K562 (cell line): Measurements from ENCODE around the gene GNAT2. TPM values are rescaled to one million over a fixed set of nuclear protein-coding genes. Genes with fewer than 3 reads are reported as not detected.

Experiments used
- CCAR2 ChIP-seq: fragments of 200-400 bp; formaldehyde crosslinking; IDR thresholded peaks from 2 replicates; pipeline ENCODE4 v1.6.1; 2017; ENCODE audit warnings: mild to moderate bottlenecking, low read depth, low read length
- JUND ChIP-seq, 2 experiments: IDR thresholded peaks; 2 replicates in 1 of 2; 3 replicates in 1 of 2; pipeline ENCODE4 v1.6.1; 2011; ENCODE audit warnings: borderline replicate concordance in 2 of 2, low read depth in 2 of 2, low read length in 2 of 2, improper control_type of control experiment in 1 of 2, missing biosample characterization in 1 of 2, missing genetic modification characterization in 1 of 2, missing genetic modification reagents in 1 of 2
- RNF2 ChIP-seq: sonication (generic); IDR thresholded peaks from 2 replicates; pipeline ENCODE4 v1.6.1; 2016
- ZBTB7A ChIP-seq: IDR thresholded peaks from 2 replicates; pipeline ENCODE4 v1.6.1; 2011; ENCODE audit warnings: low read depth, mild to moderate bottlenecking, low read length, moderate library complexity, borderline replicate concordance; ENCODE audit not compliant: control insufficient read depth
- polyA plus RNA-seq, 8 experiments: library from polyadenylated mRNA; depleted of rRNA in 4 of 8; stranded (reverse) in 5 of 8; unstranded in 3 of 8; fragments of >200 nt; fragmentation: Nextera tagmentation in 2 of 8; fragmentation: Illumina TruSeq in 1 of 8; extraction: Ambion mirVana in 2 of 8; extraction: Trizol in 1 of 8; gene quantifications; 2 replicates each; pipeline versions ENCODE4 v1.2.1 to v1.2.3, GENCODE V29; 2011 to 2014; ENCODE audit warnings: inconsistent platforms in 1 of 8, missing spikeins in 1 of 8
- total RNA-seq, 7 experiments: library from RNA; depleted of rRNA in 6 of 7; stranded (reverse); fragments of >200 nt in 6 of 7; fragmentation: Illumina TruSeq in 2 of 7; extraction: Trizol in 2 of 7; gene quantifications; 2 replicates each; pipeline versions ENCODE4 v1.2.1 to v1.2.3, GENCODE V29; 2011 to 2021; ENCODE audit warnings: low replicate concordance in 1 of 7
- TF ChIP-seq, protein P1 (sequence below), 2 experiments: fragments of 450-650 bp in 1 of 2; sonication (generic) in 1 of 2; formaldehyde crosslinking in 1 of 2; IDR thresholded peaks; 2 replicates each; pipeline versions ENCODE4 v1.7.1 to v1.9.0; 2016 to 2022; ENCODE audit warnings: inconsistent platforms in 1 of 2, mild to moderate bottlenecking in 1 of 2, missing genetic modification reagents in 1 of 2
- TF ChIP-seq, protein P2 (sequence below), 2 experiments: IDR thresholded peaks; 2 replicates each; pipeline ENCODE4 v1.6.1; 2012; ENCODE audit warnings: improper control_type of control experiment in 2 of 2, low read depth in 2 of 2, low read length in 2 of 2, borderline replicate concordance in 1 of 2
- TF ChIP-seq, protein P3 (sequence below): IDR thresholded peaks from 2 replicates; pipeline ENCODE4 v1.6.1; 2014; ENCODE audit warnings: antibody characterized with exemption
- TF ChIP-seq, protein P4 (sequence below): fragments of 150-350 bp; IDR thresholded peaks from 2 replicates; pipeline ENCODE4 v1.6.1; 2014; ENCODE audit warnings: low read depth, mild to moderate bottlenecking, low read length, borderline replicate concordance

The GNAT2 gene
- total and polyA plus RNA-seq, 9 of the 15 experiments (the other 6 are each of a cell fraction or from before 2014, with no cell fraction given) = 0.06 to 0.52 (median 0.24) TPM; not detected in 1

DNA sequence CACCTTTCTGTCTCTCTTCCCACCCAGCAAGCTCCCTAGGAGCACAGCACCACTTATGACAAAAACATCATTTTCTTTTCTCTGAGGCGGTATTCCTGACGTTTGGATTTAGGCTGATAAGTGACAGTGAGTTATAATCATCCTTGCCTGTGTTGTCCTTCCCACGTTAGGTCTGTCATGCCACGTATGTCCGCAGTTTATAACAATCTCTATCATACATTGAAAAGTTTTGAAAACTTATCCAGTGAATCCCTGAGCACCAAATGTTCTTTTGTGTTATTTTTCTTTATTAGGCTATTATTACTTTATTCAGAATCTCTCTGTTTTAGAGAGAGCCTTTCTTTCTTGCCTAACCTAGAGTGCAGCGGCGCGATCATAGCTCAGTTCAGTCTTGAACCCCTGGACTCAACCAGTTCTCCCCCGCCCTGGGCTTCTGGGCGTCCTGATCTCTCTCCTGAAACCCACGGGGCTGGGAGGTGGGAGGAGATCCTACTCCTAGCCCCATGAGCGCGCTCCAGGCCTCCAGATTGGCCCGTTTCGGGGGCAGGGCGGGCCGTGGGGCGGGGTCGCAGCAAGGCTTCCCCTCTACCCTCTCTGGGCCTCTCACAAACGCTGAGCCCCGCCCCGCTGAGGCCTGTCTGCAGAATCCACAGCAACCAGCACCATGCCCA lies 48.2 kb upstream of the GNAT2 start, which contains the start of gene GSTM2 (continued):
- TF ChIP-seq, protein P1, sequence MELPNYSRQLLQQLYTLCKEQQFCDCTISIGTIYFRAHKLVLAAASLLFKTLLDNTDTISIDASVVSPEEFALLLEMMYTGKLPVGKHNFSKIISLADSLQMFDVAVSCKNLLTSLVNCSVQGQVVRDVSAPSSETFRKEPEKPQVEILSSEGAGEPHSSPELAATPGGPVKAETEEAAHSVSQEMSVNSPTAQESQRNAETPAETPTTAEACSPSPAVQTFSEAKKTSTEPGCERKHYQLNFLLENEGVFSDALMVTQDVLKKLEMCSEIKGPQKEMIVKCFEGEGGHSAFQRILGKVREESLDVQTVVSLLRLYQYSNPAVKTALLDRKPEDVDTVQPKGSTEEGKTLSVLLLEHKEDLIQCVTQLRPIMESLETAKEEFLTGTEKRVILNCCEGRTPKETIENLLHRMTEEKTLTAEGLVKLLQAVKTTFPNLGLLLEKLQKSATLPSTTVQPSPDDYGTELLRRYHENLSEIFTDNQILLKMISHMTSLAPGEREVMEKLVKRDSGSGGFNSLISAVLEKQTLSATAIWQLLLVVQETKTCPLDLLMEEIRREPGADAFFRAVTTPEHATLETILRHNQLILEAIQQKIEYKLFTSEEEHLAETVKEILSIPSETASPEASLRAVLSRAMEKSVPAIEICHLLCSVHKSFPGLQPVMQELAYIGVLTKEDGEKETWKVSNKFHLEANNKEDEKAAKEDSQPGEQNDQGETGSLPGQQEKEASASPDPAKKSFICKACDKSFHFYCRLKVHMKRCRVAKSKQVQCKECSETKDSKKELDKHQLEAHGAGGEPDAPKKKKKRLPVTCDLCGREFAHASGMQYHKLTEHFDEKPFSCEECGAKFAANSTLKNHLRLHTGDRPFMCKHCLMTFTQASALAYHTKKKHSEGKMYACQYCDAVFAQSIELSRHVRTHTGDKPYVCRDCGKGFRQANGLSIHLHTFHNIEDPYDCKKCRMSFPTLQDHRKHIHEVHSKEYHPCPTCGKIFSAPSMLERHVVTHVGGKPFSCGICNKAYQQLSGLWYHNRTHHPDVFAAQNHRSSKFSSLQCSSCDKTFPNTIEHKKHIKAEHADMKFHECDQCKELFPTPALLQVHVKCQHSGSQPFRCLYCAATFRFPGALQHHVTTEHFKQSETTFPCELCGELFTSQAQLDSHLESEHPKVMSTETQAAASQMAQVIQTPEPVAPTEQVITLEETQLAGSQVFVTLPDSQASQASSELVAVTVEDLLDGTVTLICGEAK (IDR thresholded peaks at IDR 0.05) = peak; percentile 48; the same call in 1 of the 2 replicates
- TF ChIP-seq, protein P1 (CRISPR knock-in tag; IDR thresholded peaks at IDR 0.05) = no peak
- TF ChIP-seq RNF2 (no peak), ZBTB7A (peak; percentile 84), JUND (IDR thresholded peaks at IDR 0.05; ENCODE audit: borderline replicate concordance, low read depth, low read length) (peak; percentile 3; the same call in 1 of the 2 replicates), JUND (tag; IDR thresholded peaks at IDR 0.05; ENCODE audit: borderline replicate concordance, low read depth, low read length) (no peak; the same call in 2 of the 3 replicates), CCAR2 (no peak)
- TF ChIP-seq, protein P2, sequence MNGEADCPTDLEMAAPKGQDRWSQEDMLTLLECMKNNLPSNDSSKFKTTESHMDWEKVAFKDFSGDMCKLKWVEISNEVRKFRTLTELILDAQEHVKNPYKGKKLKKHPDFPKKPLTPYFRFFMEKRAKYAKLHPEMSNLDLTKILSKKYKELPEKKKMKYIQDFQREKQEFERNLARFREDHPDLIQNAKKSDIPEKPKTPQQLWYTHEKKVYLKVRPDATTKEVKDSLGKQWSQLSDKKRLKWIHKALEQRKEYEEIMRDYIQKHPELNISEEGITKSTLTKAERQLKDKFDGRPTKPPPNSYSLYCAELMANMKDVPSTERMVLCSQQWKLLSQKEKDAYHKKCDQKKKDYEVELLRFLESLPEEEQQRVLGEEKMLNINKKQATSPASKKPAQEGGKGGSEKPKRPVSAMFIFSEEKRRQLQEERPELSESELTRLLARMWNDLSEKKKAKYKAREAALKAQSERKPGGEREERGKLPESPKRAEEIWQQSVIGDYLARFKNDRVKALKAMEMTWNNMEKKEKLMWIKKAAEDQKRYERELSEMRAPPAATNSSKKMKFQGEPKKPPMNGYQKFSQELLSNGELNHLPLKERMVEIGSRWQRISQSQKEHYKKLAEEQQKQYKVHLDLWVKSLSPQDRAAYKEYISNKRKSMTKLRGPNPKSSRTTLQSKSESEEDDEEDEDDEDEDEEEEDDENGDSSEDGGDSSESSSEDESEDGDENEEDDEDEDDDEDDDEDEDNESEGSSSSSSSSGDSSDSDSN (IDR thresholded peaks at IDR 0.05; ENCODE audit: borderline replicate concordance in 1 of 2, low read depth in 2 of 2, low read length in 2 of 2) = 0 out of 4 replicates have a peak, but pooled peaks of 1 of the 2 experiments have one; percentile 56
- TF ChIP-seq, protein P3, sequence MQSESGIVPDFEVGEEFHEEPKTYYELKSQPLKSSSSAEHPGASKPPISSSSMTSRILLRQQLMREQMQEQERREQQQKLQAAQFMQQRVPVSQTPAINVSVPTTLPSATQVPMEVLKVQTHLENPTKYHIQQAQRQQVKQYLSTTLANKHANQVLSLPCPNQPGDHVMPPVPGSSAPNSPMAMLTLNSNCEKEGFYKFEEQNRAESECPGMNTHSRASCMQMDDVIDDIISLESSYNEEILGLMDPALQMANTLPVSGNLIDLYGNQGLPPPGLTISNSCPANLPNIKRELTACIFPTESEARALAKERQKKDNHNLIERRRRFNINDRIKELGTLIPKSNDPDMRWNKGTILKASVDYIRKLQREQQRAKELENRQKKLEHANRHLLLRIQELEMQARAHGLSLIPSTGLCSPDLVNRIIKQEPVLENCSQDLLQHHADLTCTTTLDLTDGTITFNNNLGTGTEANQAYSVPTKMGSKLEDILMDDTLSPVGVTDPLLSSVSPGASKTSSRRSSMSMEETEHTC = no peak
- TF ChIP-seq, protein P4, sequence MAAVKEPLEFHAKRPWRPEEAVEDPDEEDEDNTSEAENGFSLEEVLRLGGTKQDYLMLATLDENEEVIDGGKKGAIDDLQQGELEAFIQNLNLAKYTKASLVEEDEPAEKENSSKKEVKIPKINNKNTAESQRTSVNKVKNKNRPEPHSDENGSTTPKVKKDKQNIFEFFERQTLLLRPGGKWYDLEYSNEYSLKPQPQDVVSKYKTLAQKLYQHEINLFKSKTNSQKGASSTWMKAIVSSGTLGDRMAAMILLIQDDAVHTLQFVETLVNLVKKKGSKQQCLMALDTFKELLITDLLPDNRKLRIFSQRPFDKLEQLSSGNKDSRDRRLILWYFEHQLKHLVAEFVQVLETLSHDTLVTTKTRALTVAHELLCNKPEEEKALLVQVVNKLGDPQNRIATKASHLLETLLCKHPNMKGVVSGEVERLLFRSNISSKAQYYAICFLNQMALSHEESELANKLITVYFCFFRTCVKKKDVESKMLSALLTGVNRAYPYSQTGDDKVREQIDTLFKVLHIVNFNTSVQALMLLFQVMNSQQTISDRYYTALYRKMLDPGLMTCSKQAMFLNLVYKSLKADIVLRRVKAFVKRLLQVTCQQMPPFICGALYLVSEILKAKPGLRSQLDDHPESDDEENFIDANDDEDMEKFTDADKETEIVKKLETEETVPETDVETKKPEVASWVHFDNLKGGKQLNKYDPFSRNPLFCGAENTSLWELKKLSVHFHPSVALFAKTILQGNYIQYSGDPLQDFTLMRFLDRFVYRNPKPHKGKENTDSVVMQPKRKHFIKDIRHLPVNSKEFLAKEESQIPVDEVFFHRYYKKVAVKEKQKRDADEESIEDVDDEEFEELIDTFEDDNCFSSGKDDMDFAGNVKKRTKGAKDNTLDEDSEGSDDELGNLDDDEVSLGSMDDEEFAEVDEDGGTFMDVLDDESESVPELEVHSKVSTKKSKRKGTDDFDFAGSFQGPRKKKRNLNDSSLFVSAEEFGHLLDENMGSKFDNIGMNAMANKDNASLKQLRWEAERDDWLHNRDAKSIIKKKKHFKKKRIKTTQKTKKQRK = no peak
